Suppressor macrophage treated with lipopolysaccharide for 4 hours (primary cell): ENCODE data around the gene FERMT2.
A peak's percentile ranks its signal among the peaks of the same experiment; 100 is the strongest.
"Not testable (repeated sequence)": the region's sequence is repeated elsewhere in the genome, so short reads cannot be mapped to it uniquely, and the experiment has no call there.

Experiments
- DNase-seq: peaks from one replicate; pipeline ENCODE4 v3.0.0-alpha.2; 2020

Gene FERMT2

GRCh38 chr14:52937869-52938268 is 13.0 kb downstream of the FERMT2 start:
- DNase-seq = no peak

GRCh38 chr14:52937306-52937705 is 13.5 kb downstream of the FERMT2 start:
- no peak for DNase-seq

- DNase-seq = no peak
Observed at GRCh38 chr14:52936437-52936836, 14.4 kb downstream of the FERMT2 start.

- DNase-seq = no peak
Observed at GRCh38 chr14:52935833-52936232, 15.0 kb downstream of the FERMT2 start.

GRCh38 chr14:52934762-52935161 is 16.1 kb downstream of the FERMT2 start:
- no peak for DNase-seq

- DNase-seq = no peak
Observed at GRCh38 chr14:52929192-52929807, 21.6 kb downstream of the FERMT2 start.

GRCh38 chr14:52926953-52927352 is 23.9 kb downstream of the FERMT2 start:
- DNase-seq = no peak

- no peak for DNase-seq
Observed at GRCh38 chr14:52923902-52924575, 26.8 kb downstream of the FERMT2 start.

- no peak for DNase-seq
Observed at GRCh38 chr14:52922656-52923055, 28.2 kb downstream of the FERMT2 start.

- no peak for DNase-seq
Observed at GRCh38 chr14:52922059-52922458, 28.8 kb downstream of the FERMT2 start.

GRCh38 chr14:52920411-52920810 is 30.4 kb downstream of the FERMT2 start:
- not testable (repeated sequence) for DNase-seq

GRCh38 chr14:52919971-52920370 is 30.9 kb downstream of the FERMT2 start:
- DNase-seq = no peak

- peak; percentile 84 for DNase-seq
Observed at GRCh38 chr14:52918486-52918885, 32.4 kb downstream of the FERMT2 start.

- no peak for DNase-seq
Observed at GRCh38 chr14:52917735-52918134, 33.1 kb downstream of the FERMT2 start.

- no peak for DNase-seq
Observed at GRCh38 chr14:52914295-52914694, 36.6 kb downstream of the FERMT2 start.

- no peak for DNase-seq
Observed at GRCh38 chr14:52913271-52913670, 37.6 kb downstream of the FERMT2 start.

GRCh38 chr14:52911904-52912303 is 38.9 kb downstream of the FERMT2 start:
- no peak for DNase-seq

GRCh38 chr14:52910572-52910971 is 40.3 kb downstream of the FERMT2 start:
- DNase-seq = no peak

- no peak for DNase-seq
Observed at GRCh38 chr14:52907949-52908348, 42.9 kb downstream of the FERMT2 start.

- DNase-seq = no peak
Observed at GRCh38 chr14:52906141-52906601, 44.7 kb downstream of the FERMT2 start.

GRCh38 chr14:52902971-52903619 is 47.8 kb downstream of the FERMT2 start:
- no peak for DNase-seq

GRCh38 chr14:52901357-52901980 is 49.4 kb downstream of the FERMT2 start:
- DNase-seq = no peak

GRCh38 chr14:52900731-52901130 is 50.1 kb downstream of the FERMT2 start:
- no peak for DNase-seq

GRCh38 chr14:52898496-52898895 is 52.4 kb downstream of the FERMT2 start:
- DNase-seq = no peak
